HepG2 (cell line): ENCODE data around the gene FCHSD1. TPM values are rescaled to one million over a fixed set of nuclear protein-coding genes. Genes with fewer than 3 reads are reported as not detected.
A peak's percentile ranks its signal among the peaks of the same experiment; 100 is the strongest.

Experiments
- ATM ChIP-seq: fragments of 450-650 bp; IDR thresholded peaks from 2 replicates; pipeline ENCODE4 v1.7.1; 2017; ENCODE audit warnings: mild to moderate bottlenecking, borderline replicate concordance
- CENPT ChIP-seq: sonication (generic); formaldehyde crosslinking; IDR thresholded peaks from 2 replicates; pipeline ENCODE4 v1.8.0; 2022; ENCODE audit warnings: low read depth, mild to moderate bottlenecking, moderate library complexity, missing genetic modification reagents
- IRF2 ChIP-seq: IDR thresholded peaks from 2 replicates; pipeline ENCODE4 v1.6.1; 2018; ENCODE audit warnings: missing genetic modification reagents, missing compliant biosample characterization
- MXD4 ChIP-seq: IDR thresholded peaks from 2 replicates; pipeline ENCODE4 v1.6.1; 2016; ENCODE audit warnings: mild to moderate bottlenecking, missing biosample characterization, missing genetic modification reagents
- PCBP2 ChIP-seq: fragments of 200-400 bp; formaldehyde crosslinking; optimal IDR thresholded peaks from 2 replicates; pipeline ENCODE3; 2018; ENCODE audit warnings: low read length, low read depth; ENCODE audit not compliant: poor library complexity, severe bottlenecking
- POLR2AphosphoS5 ChIP-seq: IDR thresholded peaks from 2 replicates; pipeline ENCODE4 v1.6.1; 2012; ENCODE audit warnings: low read depth, low read length
- REL ChIP-seq: sonication (generic); formaldehyde crosslinking; conservative IDR thresholded peaks from 2 replicates; pipeline ENCODE4 v1.8.0; 2022; ENCODE audit warnings: mild to moderate bottlenecking, missing genetic modification reagents, moderate library complexity
- RERE ChIP-seq: IDR thresholded peaks from 2 replicates; pipeline ENCODE4 v1.6.1; 2016; ENCODE audit warnings: low read depth, missing genetic modification reagents, missing compliant biosample characterization
- SCMH1 ChIP-seq: sonication (generic); formaldehyde crosslinking; IDR thresholded peaks from 2 replicates; pipeline ENCODE4 v1.9.0; 2021; ENCODE audit warnings: missing genetic modification reagents, mild to moderate bottlenecking, borderline replicate concordance
- SIX1 ChIP-seq: sonication (generic); formaldehyde crosslinking; IDR thresholded peaks from 2 replicates; pipeline ENCODE4 v1.4.0; 2020; ENCODE audit warnings: missing genetic modification reagents, borderline replicate concordance
- SP140L ChIP-seq: sonication (generic); formaldehyde crosslinking; IDR thresholded peaks from 2 replicates; pipeline ENCODE4 v1.4.0; 2020; ENCODE audit warnings: missing genetic modification reagents, borderline replicate concordance
- TEAD2 ChIP-seq: sonication (generic); formaldehyde crosslinking; IDR thresholded peaks from 2 replicates; pipeline ENCODE4 v1.9.0; 2021; ENCODE audit warnings: missing genetic modification reagents
- TOPORS ChIP-seq: sonication (generic); formaldehyde crosslinking; IDR thresholded peaks from 2 replicates; pipeline ENCODE4 v1.8.0; 2023; ENCODE audit warnings: mild to moderate bottlenecking, missing genetic modification reagents
- U2AF1 ChIP-seq: fragments of 200-400 bp; formaldehyde crosslinking; optimal IDR thresholded peaks from 2 replicates; pipeline ENCODE3; 2017; ENCODE audit warnings: mild to moderate bottlenecking, low read depth, low read length
- ZBTB8A ChIP-seq: sonication (generic); formaldehyde crosslinking; IDR thresholded peaks from 2 replicates; pipeline ENCODE4 v1.4.0; 2020; ENCODE audit warnings: mild to moderate bottlenecking, low read depth, missing genetic modification reagents, borderline replicate concordance
- ZMYM3 ChIP-seq: sonication (generic); formaldehyde crosslinking; IDR thresholded peaks from 2 replicates; pipeline ENCODE4 v1.5.1; 2020; ENCODE audit warnings: mild to moderate bottlenecking, missing genetic modification reagents
- ZMYM4 ChIP-seq: sonication (generic); formaldehyde crosslinking; IDR thresholded peaks from 2 replicates; pipeline ENCODE4 v1.8.1; 2023; ENCODE audit warnings: mild to moderate bottlenecking, missing genetic modification reagents
- ZNF530 ChIP-seq: sonication (generic); formaldehyde crosslinking; IDR thresholded peaks from 2 replicates; pipeline ENCODE4 v1.5.0; 2020; ENCODE audit warnings: low read depth, mild to moderate bottlenecking, missing genetic modification reagents
- ZNF678 ChIP-seq: sonication (generic); formaldehyde crosslinking; IDR thresholded peaks from 2 replicates; pipeline ENCODE4 v1.4.0; 2020; ENCODE audit warnings: mild to moderate bottlenecking, missing genetic modification reagents
- ZNF710 ChIP-seq: sonication (generic); formaldehyde crosslinking; IDR thresholded peaks from 2 replicates; pipeline ENCODE4 v1.5.0; 2020; ENCODE audit warnings: mild to moderate bottlenecking, missing genetic modification reagents, borderline replicate concordance
- ZSCAN12 ChIP-seq: sonication (generic); formaldehyde crosslinking; IDR thresholded peaks from 2 replicates; pipeline ENCODE4 v1.9.0; 2021; ENCODE audit warnings: mild to moderate bottlenecking, missing genetic modification reagents
- polyA plus RNA-seq, 8 experiments: library from polyadenylated mRNA; depleted of rRNA in 3 of 8; stranded (reverse) in 7 of 8; unstranded in 1 of 8; fragments of >200 nt; fragmentation: Illumina TruSeq in 4 of 8; extraction: Trizol in 4 of 8; gene quantifications; 2 replicates each; pipeline versions ENCODE4 v1.2.1 to v1.2.3, GENCODE V29; 2011 to 2016; ENCODE audit warnings: low read depth in 4 of 8, missing spikeins in 1 of 8, mixed read lengths in 1 of 8; ENCODE audit not compliant: insufficient read depth in 1 of 8
- total RNA-seq, 5 experiments: library from RNA; depleted of rRNA; stranded (reverse); fragments of >200 nt; fragmentation: Illumina TruSeq; extraction: Trizol; gene quantifications; 2 replicates each; pipeline ENCODE4 v1.2.3, GENCODE V29; 2016; ENCODE audit warnings: low read depth in 1 of 5
- TF ChIP-seq, protein P1 (sequence below): sonication (generic); formaldehyde crosslinking; IDR thresholded peaks from 2 replicates; pipeline ENCODE4 v1.5.0; 2020; ENCODE audit warnings: mild to moderate bottlenecking, missing genetic modification reagents

FCHSD1 gene
- total and polyA plus RNA-seq, 2 of the 13 experiments (the other 11 are each of a cell fraction or from before 2014, with no cell fraction given), result 5.5 to 15.4 TPM

- no peak for TF ChIP-seq ZNF530 (CRISPR knock-in tag)
- no peak for TF ChIP-seq TOPORS
- no peak for TF ChIP-seq CENPT (CRISPR knock-in tag)
- TF ChIP-seq, protein P1, sequence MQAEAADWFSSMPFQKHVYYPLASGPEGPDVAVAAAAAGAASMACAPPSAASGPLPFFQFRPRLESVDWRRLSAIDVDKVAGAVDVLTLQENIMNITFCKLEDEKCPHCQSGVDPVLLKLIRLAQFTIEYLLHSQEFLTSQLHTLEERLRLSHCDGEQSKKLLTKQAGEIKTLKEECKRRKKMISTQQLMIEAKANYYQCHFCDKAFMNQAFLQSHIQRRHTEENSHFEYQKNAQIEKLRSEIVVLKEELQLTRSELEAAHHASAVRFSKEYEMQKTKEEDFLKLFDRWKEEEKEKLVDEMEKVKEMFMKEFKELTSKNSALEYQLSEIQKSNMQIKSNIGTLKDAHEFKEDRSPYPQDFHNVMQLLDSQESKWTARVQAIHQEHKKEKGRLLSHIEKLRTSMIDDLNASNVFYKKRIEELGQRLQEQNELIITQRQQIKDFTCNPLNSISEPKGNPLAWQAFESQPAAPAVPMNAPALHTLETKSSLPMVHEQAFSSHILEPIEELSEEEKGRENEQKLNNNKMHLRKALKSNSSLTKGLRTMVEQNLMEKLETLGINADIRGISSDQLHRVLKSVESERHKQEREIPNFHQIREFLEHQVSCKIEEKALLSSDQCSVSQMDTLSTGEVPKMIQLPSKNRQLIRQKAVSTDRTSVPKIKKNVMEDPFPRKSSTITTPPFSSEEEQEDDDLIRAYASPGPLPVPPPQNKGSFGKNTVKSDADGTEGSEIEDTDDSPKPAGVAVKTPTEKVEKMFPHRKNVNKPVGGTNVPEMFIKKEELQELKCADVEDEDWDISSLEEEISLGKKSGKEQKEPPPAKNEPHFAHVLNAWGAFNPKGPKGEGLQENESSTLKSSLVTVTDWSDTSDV (CRISPR knock-in tag), result no peak
- 0 out of 2 replicates have a peak, but pooled peaks have one; percentile 50 for TF ChIP-seq ZMYM4
- peak; percentile 48 for TF ChIP-seq IRF2
- no peak for TF ChIP-seq ZBTB8A (CRISPR knock-in tag)
- TF ChIP-seq SCMH1 (CRISPR knock-in tag), result no peak
- TF ChIP-seq POLR2AphosphoS5, result no peak
- TF ChIP-seq ZNF710 (CRISPR knock-in tag), result no peak
- TF ChIP-seq ATM, result no peak
- no peak for TF ChIP-seq SIX1 (CRISPR knock-in tag)
- TF ChIP-seq REL (CRISPR knock-in tag), result no peak
- TF ChIP-seq PCBP2, result no peak
- no peak for TF ChIP-seq ZNF678 (CRISPR knock-in tag)
- no peak for TF ChIP-seq TEAD2
- TF ChIP-seq SP140L, result no peak
- no peak for TF ChIP-seq ZSCAN12 (CRISPR knock-in tag)
- TF ChIP-seq MXD4, result no peak
- no peak for TF ChIP-seq U2AF1
- TF ChIP-seq RERE (CRISPR knock-in tag), result no peak
- TF ChIP-seq ZMYM3 (CRISPR knock-in tag), result 0 out of 2 replicates have a peak, but pooled peaks have one; percentile 28
Measured at GRCh38 chr5:141590127-141590526, 61.1 kb downstream of the FCHSD1 start (continued).
